Peyer's patch (tissue), 4 donors: ENCODE data around the gene MARVELD2.

ENCODE experiments used
- CTCF ChIP-seq, 6 experiments: fragments of 450-650 bp in 4 of 6; fragments of 200-600 bp in 2 of 6; sonication (generic) in 1 of 6; IDR thresholded peaks; one replicate each; pipeline ENCODE4 v1.5.1; 2017 to 2019; ENCODE audit warnings: antibody characterized with exemption in 6 of 6, mild to moderate bottlenecking in 3 of 6, moderate library complexity in 1 of 6
- POLR2A ChIP-seq, 2 donors: fragments of 450-650 bp; IDR thresholded peaks; one replicate each; pipeline ENCODE4 v1.5.1; 2017; ENCODE audit warnings: antibody characterized with exemption in 2 of 2, mild to moderate bottlenecking in 2 of 2, moderate library complexity in 2 of 2

GRCh38 chr5:69467442-69468225 is 52.7 kb downstream of the MARVELD2 start:
- TF ChIP-seq CTCF (IDR thresholded peaks at IDR 0.05) (no peak), POLR2A (IDR thresholded peaks at IDR 0.05) (no peak)
